Uterus (tissue), 4 donors: ENCODE measurements around the gene CPPED1. TPM values are rescaled to one million over a fixed set of nuclear protein-coding genes. Genes with fewer than 3 reads are reported as not detected.

Source experiments
- DNase-seq, 2 donors: peaks; one replicate each; pipeline ENCODE4 v3.0.0-alpha.2; 2019 to 2020
- H3K27ac ChIP-seq, 2 donors: fragments of 200-600 bp; sonication (generic); 1 replicate in 1 of 2; 2 replicates in 1 of 2; pipeline ENCODE4 v1.5.1; 2016 to 2018
- H3K27me3 ChIP-seq, 2 donors: fragments of 200-600 bp; sonication (generic); one replicate each; pipeline ENCODE4 v1.5.1; 2018 to 2019; ENCODE audit warnings: control low read depth in 1 of 2
- H3K36me3 ChIP-seq, 2 donors: fragments of 200-600 bp; sonication (generic); one replicate each; pipeline ENCODE4 v1.5.1; 2019; ENCODE audit warnings: control low read depth in 1 of 2
- H3K4me1 ChIP-seq, 2 donors: fragments of 200-600 bp; sonication (generic); one replicate each; pipeline ENCODE4 v1.5.1; 2018 to 2019; ENCODE audit warnings: control low read depth in 1 of 2
- H3K4me3 ChIP-seq, 2 donors: fragments of 200-600 bp; sonication (generic); 1 replicate in 1 of 2; 2 replicates in 1 of 2; pipeline ENCODE4 v1.5.1; 2018 to 2019; ENCODE audit warnings: mild to moderate bottlenecking in 1 of 2
- H3K9me3 ChIP-seq, 2 donors: fragments of 200-600 bp; sonication (generic); one replicate each; pipeline ENCODE4 v1.5.1; 2019; ENCODE audit warnings: control low read depth in 1 of 2
- CTCF ChIP-seq, 4 experiments: fragments of 200-600 bp in 2 of 4; fragments of 450-650 bp in 2 of 4; sonication (generic) in 2 of 4; IDR thresholded peaks; one replicate each; pipeline ENCODE4 v1.5.1; 2016 to 2019; ENCODE audit warnings: antibody characterized with exemption in 4 of 4, mild to moderate bottlenecking in 2 of 4, moderate library complexity in 1 of 4
- POLR2A ChIP-seq, 2 donors: fragments of 450-650 bp; IDR thresholded peaks; one replicate each; pipeline ENCODE4 v1.6.1; 2016; ENCODE audit warnings: antibody characterized with exemption in 2 of 2, mild to moderate bottlenecking in 1 of 2, moderate library complexity in 1 of 2
- intact Hi-C: fragments of 100-400 bp; cut with DNase I; formaldehyde crosslinking; loops from one replicate; pipeline ENCODE4 v1.15.1; 2023; ENCODE audit warnings: low total_unique reads
- total RNA-seq, 4 donors: library from RNA; depleted of rRNA in 3 of 4; stranded (reverse); fragments of >200 nt in 3 of 4; gene quantifications; one replicate each; pipeline versions ENCODE4 v1.1.0 to v1.2.4, GENCODE V29; 2014 to 2023
- donor health status: DM: yes; HTN: yes; CAD: no.

The CPPED1 gene
- total RNA-seq, 4 donors from 2014 or later = 1.5 to 9.2 (median 5.5) TPM

- TF ChIP-seq CTCF (IDR thresholded peaks at IDR 0.05) (no peak), POLR2A (IDR thresholded peaks at IDR 0.05) (no peak)
- Histone ChIP-seq H3K4me1 (no peaks in the 10 kb centered on the region), H3K27ac (no peak overlapping the region), H3K27me3 (no peaks in the 10 kb centered on the region), H3K4me3 (no peak overlapping the region), H3K9me3 (no peaks in the 10 kb centered on the region), H3K36me3 (no peaks in the 10 kb centered on the region)
- DNase-seq = no peak
- intact Hi-C loops = no loop called here
These were observed 95.4 kb downstream of the CPPED1 start for GRCh38 chr16:12708266-12708665.

- Histone ChIP-seq H3K36me3 (no peaks in the 10 kb centered on the region), H3K9me3 (no peaks in the 10 kb centered on the region), H3K27me3 (no peaks in the 10 kb centered on the region), H3K4me1 (no peaks in the 10 kb centered on the region), H3K4me3 (no peak overlapping the region), H3K27ac (no peak overlapping the region)
- no peak for TF ChIP-seq CTCF (IDR thresholded peaks at IDR 0.05)
- TF ChIP-seq POLR2A (IDR thresholded peaks at IDR 0.05) = no peak
- intact Hi-C loops = no loop called here
- no peak for DNase-seq
These were observed 97.1 kb downstream of the CPPED1 start for GRCh38 chr16:12706628-12707027.

- no peak for DNase-seq
- Histone ChIP-seq H3K27me3 (no peaks in the 10 kb centered on the region), H3K9me3 (no peaks in the 10 kb centered on the region), H3K27ac (no peak overlapping the region), H3K4me1 (no peaks in the 10 kb centered on the region), H3K4me3 (no peak overlapping the region), H3K36me3 (no peaks in the 10 kb centered on the region)
- intact Hi-C loops = no loop called here
- TF ChIP-seq CTCF (IDR thresholded peaks at IDR 0.05) = no peak
- no peak for TF ChIP-seq POLR2A (IDR thresholded peaks at IDR 0.05)
These were observed 99.1 kb downstream of the CPPED1 start for GRCh38 chr16:12704492-12705111.

- Histone ChIP-seq H3K4me1 (no peaks in the 10 kb centered on the region), H3K4me3 (no peak overlapping the region), H3K9me3 (no peaks in the 10 kb centered on the region), H3K27me3 (no peaks in the 10 kb centered on the region), H3K27ac (no peak overlapping the region), H3K36me3 (no peaks in the 10 kb centered on the region)
- intact Hi-C loops = no loop called here
- DNase-seq = no peak
- no peak for TF ChIP-seq POLR2A (IDR thresholded peaks at IDR 0.05)
- no peak for TF ChIP-seq CTCF (IDR thresholded peaks at IDR 0.05)
These were observed 99.8 kb downstream of the CPPED1 start for GRCh38 chr16:12703935-12704334.

- intact Hi-C loops = no loop called here
- no peaks in the 10 kb centered on the region for H3K9me3 ChIP-seq
- TF ChIP-seq POLR2A (IDR thresholded peaks at IDR 0.05) = no peak
- no peak for TF ChIP-seq CTCF (IDR thresholded peaks at IDR 0.05)
These were observed 103.5 kb downstream of the CPPED1 start for GRCh38 chr16:12700161-12700560.

More at GRCh38 chr16:12700161-12700560, 103.5 kb downstream of the CPPED1 start:
- Histone ChIP-seq H3K4me3 (no peak overlapping the region), H3K27ac (no peak overlapping the region), H3K27me3 (no peaks in the 10 kb centered on the region), H3K4me1 (no peaks in the 10 kb centered on the region), H3K36me3 (no peaks in the 10 kb centered on the region)
- no peak for DNase-seq
